Measurements from ENCODE around the gene F8.
"Not testable (repeated sequence)": the region's sequence is repeated elsewhere in the genome, so short reads cannot be mapped to it uniquely, and the experiment has no call there.

The F8 gene

DNA sequence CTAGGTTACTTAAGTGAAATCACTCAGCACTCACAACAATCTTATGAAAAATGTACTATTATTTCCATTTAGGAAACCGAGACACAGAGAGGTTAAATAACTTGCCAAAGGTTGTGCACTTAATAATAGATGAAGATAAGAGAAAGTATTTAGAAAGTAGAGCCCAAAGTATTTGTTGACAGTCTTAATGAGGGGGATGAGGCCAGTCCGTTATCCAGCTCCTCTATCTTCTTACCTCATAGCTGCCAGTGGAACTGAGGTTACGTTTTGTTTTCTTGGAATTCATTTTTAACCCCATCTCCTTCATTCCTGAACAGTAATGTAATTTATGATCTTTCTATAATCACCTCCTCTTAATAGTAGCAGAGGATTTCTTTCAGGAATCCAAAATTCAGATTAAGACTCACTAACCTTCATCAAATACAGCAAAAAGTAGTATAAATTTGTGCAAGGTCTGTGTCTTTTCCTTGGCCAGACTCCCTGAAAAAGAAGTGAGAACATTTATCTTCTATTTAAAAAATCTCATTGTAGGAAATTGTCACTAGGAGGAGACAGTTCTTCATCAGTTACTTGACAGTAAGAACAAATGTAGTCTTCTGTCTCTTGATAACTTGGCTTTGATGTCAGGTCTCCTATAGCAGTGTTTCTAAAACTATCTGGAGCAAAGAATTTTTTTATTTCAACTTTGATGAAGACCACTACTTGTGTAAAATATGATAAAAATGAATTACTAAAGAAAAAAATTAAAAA is 35.5 kb downstream of the F8 start:
- DNase-seq (ENCODE audit: low spot score): no peak

DNA sequence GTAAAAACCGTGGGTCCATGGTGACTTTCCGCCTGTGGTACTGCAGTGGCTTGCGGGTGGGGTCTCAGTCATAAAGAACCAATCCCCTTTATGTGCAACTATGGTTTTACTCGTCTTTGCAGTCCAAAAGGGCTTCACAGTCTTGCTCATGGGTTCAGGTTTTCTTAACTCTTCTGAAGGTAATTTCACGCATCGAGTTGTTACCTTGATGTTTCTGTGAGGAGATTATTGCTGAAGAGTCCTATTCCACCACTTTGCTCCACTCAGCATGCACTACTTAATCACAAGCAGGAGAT is 41.5 kb downstream of the F8 start:
- DNase-seq (ENCODE audit: low spot score): no peak

DNA sequence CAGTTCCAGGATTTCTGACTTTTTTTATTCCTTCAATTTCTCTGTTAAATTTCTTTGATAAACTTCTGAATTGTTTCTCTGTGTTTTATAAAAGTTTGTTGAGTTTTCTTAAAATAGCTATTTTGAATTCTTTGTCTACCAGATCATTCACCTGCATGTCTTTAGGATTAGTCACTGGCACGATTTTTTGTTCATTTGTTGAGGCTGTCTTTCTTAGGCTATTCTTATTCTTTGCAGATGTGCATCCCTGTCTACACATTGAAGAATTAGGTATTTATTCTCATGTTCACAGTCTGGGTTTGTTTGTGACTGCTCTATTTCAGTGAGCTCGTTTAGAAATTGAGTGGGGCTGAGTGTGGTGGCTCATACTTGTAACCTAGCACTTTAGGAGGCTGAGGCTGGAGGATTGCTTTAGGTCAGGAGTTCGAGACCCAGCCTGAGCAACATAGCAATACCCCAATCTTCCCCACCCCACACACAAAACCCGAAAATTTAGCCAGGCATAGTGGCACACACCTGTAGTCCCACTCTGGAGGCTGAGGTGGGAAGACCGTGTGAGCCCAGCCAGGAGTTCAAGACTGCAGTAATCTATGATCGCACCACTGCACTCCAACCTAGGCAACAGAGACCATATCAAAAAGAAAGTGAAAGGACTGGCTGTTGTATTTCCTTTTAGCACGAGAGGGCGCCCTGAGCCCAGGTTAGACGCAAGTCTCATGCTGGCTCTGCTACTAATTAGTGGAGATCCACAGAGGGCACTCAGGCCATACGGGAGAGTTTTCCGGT is 42.0 kb downstream of the F8 start:
- peak; percentile 82 for DNase-seq (ENCODE audit: low spot score)

DNA sequence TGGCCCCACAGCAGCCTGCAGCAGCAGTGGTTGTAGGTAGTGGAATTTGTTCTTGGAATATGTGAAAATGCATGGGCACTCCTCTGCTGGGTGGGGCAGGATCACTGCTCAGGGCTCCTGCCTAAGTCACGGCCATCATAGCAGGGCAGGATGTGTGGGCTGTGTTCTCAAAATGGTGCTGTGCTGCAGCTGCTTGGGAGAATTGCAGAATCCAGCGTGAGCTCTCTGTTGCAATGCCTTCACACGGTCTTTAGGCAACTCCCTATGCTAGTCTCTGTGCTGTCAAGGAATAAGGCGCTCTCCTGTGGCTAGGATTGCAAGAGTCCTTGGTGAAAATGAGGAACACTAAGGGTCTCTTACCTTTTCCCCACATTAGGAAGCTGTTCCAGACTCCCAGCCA is 42.9 kb downstream of the F8 start:
- no peak for DNase-seq (ENCODE audit: low spot score)

DNA sequence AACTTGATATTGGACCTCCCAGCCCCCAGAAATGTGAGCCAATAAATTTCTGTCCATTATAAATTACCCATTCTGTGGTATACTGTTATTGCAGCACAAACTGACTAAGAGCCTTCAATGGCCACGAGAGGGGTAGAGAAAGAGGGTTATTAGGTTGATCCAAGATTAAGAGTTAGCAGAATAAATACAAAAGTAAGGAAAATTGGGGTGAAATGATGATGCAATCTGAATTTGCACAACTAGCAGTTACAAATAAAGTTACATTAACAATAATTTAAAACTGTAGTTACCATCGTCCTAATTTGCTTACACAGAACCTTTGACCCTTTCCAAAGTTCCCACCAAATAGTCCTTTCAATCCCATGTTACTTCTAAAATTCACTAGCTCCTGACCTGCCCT is 54.2 kb downstream of the F8 start:
- no peak for DNase-seq (ENCODE audit: low spot score)

DNA sequence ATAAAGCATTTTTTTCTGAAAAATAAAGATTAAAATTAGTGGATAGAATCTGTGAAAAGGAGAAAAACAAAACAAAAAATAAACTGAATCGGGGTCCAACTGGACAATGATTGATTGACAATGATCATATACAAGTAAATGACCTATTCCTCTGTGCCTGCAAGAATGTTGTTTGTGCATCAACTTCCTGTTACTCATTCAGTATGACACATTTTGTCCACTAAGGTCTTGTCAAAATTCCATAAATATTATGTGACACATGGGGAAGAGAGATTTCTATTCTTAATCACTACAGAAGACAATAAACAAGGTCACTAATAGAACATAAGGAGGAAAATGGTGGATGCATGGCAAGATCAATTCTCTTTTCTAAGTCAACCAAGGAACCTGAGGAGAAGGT is 54.9 kb downstream of the F8 start:
- DNase-seq (ENCODE audit: low spot score): no peak

DNA sequence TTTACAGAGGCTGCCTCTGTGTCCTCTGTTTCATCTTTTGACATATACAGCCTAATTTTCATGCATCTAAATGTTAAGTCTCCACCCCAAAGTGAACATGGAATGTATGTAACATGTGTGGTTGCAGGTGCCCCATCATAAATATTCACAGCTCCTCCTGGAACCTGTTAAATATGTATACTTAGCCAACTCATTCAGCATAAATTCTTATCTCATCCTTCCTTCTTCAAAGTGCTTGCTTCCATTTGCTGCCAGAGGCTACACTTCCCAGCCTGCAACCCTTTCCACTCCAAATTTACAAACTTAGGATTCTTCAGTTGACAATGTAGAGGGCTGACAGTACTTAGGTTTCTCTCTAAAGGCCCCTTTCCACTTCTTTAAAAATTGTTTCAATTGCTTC is 60.6 kb downstream of the F8 start:
- DNase-seq (ENCODE audit: low spot score): no peak

DNA sequence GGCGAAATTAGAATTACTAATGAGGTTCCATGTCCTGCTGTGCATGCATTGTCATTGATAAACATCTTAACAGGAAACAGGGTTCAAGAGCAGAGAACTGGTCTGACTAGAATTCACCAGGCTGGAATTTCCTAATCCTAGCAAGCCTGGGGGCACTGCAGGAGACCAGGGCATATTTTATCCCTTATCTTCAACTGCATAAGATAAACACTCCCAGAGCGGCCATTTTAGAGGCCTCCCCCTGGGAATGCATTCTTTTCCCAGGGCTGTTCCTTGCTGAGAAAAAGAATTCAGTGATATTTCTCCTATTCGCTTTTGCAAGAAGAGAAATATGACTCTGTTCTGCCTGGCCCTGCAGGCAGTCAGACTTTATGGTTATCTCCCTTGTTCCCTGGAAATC is 66.7 kb downstream of the F8 start:
- not testable (repeated sequence) for DNase-seq (ENCODE audit: low spot score)

DNA sequence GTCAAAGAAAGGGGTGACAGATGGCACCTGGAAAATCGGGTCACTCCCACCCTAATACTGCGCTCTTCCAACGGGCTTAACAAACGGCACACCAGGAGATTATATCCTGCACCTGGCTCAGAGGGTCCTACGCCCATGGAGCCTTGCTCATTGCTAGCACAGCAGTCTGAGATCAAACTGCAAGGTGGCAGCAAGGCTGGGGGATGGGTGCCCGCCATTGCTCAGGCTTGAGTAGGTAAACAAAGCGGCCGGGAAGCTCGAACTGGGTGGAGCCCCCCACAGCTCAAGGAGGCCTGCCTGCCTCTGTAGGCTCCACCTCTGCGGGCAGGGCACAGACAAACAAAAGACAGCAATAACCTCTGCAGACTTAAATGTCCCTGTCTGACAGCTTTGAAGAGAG is 83.3 kb downstream of the F8 start:
- not testable (repeated sequence) for DNase-seq (ENCODE audit: low spot score)

DNA sequence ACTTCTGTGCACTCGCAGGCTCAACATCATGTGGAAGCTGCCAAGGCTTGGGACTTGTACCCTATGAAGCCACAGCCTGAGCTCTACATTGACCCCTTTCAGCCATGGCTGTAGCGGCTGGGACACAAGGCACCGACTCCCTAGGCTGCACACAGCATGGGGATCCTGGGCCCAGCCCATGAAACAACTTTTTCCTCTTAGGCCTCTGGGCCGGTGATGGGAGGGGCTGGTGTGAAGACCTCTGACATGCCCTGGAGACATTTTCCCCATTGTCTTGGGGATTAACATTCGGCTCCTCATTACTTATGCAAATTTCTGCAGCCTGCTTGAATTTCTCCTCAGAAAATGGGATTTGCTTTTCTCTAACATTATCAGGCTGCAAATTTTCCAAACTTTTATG is 97.8 kb downstream of the F8 start:
- DNase-seq (ENCODE audit: low spot score): not testable (repeated sequence)

DNA sequence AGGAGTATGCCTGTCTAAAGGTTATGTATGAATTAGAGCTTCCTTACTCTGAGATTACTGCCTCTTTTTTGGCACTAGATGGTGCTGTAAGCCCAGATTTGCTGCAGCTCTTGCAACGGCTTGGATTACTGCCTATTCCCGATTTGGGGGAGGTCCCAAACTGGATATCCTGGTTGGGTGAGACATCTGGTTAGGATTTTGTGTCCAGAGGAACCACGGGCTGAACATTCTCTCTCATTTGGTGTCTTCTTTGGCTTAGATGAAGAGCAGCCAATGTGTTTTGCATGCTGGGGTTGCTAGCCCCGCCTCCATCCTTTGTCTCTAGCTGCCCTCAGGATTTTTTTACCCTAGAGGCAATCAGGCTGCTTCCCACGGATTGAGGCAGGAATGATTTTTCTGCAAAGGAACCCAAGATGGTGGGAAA is 104.5 kb downstream of the F8 start:
- peak; percentile 31 for DNase-seq (ENCODE audit: low spot score)

DNA sequence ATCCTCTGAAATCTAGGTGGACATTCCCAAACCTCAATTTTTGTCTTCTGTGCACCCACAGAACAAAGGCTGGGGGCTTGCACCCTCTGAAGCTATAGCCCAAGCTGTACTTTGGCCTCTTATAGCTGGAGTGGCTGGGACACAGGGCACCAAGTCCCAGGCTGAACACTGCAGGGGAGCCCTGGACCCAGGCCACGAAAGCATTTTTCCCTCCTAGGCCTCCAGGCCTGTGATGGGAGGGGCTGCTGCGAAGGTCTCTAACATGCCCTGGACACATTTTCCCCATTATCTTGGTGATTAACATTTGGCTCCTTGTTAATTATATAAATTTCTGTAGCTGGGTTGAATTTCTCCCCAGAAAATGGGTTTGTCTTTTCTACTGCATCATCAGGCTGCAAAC is 108.5 kb downstream of the F8 start:
- DNase-seq (ENCODE audit: low spot score): no peak

DNA sequence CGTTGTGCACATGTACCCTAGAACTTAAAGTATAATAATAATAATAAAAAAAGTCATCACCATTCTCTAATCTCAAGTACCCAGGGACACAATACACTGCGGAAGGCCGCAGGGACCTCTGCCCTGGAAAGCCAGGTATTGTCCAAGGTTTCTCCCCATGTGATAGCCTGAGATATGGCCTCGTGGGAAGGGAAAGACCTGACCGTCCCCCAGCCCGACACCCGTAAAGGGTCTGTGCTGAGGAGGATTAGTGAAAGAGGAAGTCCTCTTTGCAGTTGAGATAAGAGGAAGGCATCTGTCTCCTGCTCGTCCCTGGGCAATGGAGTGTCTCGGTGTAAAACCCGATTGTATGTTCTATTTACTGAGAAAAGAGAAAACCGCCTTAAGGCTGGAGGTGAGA is 112.0 kb downstream of the F8 start:
- DNase-seq (ENCODE audit: low spot score): not testable (repeated sequence)

DNA sequence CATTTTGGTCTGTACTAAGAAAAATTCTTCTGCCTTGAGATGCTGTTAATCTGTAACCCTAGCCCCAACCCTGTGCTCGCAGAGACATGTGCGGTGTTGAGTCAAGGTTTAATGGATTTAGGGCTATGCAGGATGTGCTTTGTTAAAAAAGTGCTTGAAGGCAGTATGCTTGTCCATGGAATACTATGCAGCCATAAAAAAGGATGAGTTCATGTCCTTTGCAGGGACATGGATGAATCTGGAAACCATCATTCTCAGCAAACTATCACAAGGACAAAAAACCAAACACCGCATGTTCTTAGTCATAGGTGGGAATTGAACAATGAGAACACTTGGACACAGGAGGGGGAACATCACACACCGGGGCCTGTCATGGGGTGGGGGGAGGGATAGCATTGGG is 112.5 kb downstream of the F8 start:
- not testable (repeated sequence) for DNase-seq (ENCODE audit: low spot score)

DNA sequence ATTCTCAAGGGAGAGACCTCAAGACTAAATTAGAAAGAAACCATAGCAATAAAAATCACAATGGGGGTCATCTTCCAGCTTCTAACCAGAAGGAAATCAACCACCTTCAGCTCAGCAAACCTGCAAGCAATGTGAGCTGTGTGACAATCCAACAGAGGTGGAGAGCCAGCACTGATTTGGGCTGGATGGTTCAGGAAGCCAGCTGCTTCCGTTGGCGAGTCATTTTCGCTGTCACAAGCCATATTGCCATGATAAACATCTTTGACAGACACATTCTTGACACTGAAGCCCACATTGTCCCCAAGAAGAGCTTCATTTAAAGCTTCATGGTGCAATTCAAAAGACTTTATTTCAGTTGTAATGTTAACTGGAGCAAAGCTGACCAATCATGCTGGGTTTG is 113.7 kb downstream of the F8 start:
- DNase-seq (ENCODE audit: low spot score): no peak

DNA sequence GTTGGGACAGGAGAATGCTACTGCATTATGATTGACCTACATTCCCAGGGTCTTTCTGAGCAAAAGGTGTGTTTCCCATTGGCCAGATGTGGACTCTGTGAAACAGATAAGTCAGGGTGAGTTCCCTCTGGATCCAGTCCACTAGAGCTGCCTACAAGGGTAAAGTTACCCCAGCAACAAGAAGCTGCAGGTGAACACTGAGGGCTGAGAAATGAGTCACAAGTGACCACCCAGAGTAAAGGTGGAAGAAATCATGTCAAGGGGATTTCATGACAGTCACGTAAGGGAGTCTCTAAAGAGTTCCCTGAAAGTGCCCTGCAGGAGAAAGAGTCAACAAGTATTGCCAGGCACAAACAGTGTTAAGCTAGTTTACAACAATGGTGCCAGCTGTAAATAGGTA is 120.1 kb downstream of the F8 start:
- no peak for DNase-seq (ENCODE audit: low spot score)

DNA sequence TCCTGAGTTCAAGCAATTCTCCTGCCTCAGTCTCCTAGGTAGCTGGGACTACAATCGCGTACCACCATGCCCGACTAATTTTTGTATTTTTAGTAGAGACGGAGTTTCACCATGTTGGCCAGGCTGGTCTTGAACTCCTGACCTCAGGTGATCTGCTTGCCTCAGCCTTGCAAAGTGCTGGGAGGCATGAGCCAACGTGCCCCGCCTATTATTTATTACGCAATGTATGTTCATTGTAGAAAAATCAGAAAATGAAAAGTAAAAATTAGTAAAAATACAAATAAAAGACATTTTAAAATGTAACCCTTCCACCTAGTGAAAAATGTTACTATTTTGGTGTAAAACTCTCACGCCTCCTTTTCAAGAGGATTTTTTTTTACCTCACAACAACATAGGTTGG is 122.2 kb downstream of the F8 start:
- DNase-seq (ENCODE audit: low spot score): no peak

DNA sequence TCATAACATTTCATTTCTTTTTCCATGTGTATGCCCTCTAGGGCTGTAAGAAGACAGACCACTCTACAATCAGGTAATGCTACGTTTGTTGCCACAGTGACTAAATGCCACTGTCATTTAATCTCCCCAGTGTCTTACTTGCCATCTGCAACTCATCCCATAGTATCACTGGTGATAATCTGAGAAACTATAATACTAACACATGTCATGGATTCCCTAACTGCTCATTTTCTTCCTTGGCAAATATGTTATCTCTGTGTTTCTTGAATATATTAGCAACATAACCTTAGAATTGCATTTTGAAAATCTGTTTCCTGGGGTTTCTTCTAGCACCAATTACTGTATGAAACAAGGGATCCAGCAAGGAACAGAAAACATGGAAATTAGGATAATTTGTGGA is 130.2 kb downstream of the F8 start:
- DNase-seq (ENCODE audit: low spot score): no peak

DNA sequence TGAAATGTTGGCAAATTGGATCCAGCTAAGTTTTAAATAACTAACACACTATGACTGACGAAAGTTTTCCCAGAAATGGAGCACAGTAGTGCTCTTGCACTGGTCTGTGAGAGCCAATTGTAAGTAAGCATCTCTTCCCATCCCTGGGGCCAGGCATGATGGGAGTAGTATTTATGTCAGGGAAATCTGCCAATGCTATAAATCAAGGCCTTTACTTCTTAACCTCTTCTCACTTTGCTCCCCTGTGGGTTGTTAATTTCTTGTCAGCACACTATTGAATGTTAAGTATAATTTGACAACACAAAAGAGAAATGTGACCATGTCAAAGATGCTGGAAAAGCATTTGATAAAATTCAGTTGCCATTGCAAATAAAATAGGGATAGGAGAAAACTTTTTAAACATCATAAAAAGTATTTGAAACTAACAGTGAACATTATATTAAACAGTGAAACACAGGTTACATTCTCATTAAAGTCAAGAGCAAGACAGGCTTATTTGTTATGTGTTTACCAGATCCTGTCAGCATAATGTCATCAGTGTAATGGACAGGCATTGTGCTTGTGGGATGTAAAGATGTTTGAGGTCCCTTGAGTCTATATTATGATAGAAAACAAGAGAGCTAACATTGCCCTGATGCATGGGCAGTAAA is 131.4 kb downstream of the F8 start:
- no peak for DNase-seq (ENCODE audit: low spot score)

DNA sequence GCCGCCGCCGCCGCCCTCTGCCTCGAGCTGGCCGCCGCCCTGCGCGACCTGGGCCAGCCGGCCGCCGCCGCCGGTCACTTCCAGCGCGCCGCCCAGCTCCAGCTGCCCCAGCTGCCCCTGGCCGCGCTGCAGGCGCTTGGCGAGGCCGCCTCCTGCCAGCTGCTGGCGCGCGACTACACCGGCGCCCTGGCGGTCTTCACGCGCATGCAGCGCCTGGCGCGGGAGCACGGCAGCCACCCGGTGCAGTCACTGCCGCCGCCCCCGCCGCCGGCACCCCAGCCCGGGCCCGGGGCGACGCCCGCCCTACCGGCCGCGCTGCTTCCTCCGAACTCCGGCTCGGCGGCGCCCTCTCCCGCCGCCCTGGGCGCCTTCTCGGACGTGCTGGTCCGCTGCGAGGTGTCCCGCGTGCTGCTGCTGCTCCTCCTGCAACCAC is 135.7 kb downstream of the F8 start:
- not testable (repeated sequence) for DNase-seq (ENCODE audit: low spot score)

DNA sequence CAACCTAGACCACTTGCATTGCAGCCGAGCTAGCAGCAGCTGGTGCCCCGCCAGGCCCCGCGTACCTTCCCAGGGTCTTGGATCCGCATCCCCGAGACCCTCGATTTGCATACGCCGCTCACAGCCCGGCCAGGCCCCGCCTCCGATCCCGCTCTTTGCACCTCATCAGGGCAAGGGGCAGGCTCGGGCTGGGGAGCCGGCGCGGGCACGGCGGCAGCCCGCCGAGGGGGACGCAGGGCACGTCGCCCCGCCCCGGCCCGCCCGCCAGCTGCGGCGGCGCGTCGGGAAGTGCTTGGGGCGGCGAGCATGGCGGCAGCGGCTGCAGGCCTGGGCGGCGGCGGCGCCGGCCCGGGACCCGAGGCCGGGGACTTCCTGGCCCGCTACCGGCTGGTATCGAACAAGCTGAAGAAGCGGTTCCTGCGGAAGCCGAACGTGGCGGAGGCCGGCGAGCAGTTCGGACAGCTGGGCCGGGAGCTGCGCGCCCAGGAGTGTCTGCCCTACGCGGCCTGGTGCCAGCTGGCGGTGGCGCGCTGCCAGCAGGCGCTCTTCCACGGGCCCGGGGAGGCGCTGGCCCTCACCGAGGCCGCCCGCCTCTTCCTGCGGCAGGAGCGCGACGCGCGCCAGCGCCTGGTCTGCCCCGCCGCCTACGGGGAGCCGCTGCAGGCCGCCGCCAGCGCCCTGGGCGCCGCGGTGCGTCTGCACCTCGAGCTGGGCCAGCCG is 136.3 kb downstream of the F8 start, which contains the start of gene F8A1:
Gene F8A1 (plus strand): TSS at position 287 of the 720 bp plus-strand sequence. CDS start 20 bp downstream, at position 307.
- DNase-seq (ENCODE audit: low spot score): peak; percentile 21

DNA sequence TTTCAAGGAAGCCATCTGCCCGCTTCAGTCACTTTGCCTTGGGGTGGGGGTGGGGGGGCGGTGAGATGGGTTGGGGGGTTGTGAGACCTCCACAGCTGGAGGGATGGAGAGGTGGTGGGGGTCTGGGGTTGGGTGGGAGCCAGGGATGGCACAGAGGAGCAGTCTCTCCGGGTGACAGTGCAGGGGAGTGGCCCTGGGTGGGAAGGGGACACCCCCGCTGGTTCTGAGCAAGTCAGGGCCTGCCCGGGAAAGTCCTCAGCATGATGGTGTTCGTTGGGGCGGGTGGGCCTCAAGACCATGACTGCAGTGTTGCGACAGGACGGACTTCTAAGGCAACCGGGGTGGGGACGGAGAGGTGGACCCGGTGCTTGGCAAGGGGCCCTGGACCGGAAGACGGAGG is 137.0 kb downstream of the F8 start:
- not testable (repeated sequence) for DNase-seq (ENCODE audit: low spot score)

All from activated CD4-positive, alpha-beta T cell treated with anti-CD3 and anti-CD28 coated beads, Interleukin-2, Interleukin-4, amounts not matched to agents 100 ng/mL and 50 ng/mL, durations not matched to agents 16 hours and 8 hours (primary cell).